Measurements from ENCODE around the gene NFIC. TPM values are rescaled to one million over a fixed set of nuclear protein-coding genes. Genes with fewer than 3 reads are reported as not detected.

NFIC gene
- total and polyA plus RNA-seq, 4 donors = 12.8 to 100 (median 75.1) TPM

- Histone ChIP-seq H3K4me1 (ENCODE audit: control insufficient read depth in 4 of 4, insufficient read depth in 4 of 4, low read length in 3 of 4) (no peaks in the 10 kb centered on the region), H3K27ac (ENCODE audit: low read depth in 1 of 2, low read length in 2 of 2) (no peak overlapping the region), H3K9ac (ENCODE audit: low read depth in 1 of 2, low read length in 2 of 2) (no peak overlapping the region), H3K9me3 (ENCODE audit: control insufficient read depth in 4 of 4, low read length in 3 of 4) (no peaks in the 10 kb centered on the region), H3K36me3 (ENCODE audit: control insufficient read depth in 4 of 4, insufficient read depth in 3 of 4, low read depth in 1 of 4, low read length in 3 of 4) (peaks cover 0 to 30% (median 12%) of the 10 kb centered on the region in 4 donors), H3K27me3 (ENCODE audit: control insufficient read depth in 4 of 4, insufficient read depth in 4 of 4, low read length in 3 of 4) (no peaks in the 10 kb centered on the region), H3K4me3 (ENCODE audit: low read depth in 1 of 3, low read length in 3 of 3) (no peak overlapping the region)
- WGBS = 98% methylated on average over 55 of the region's 55 CpGs
- no peak for DNase-seq (ENCODE audit: low spot score)
- TF ChIP-seq TAF1 (conservative IDR thresholded peaks at IDR 0.05) (no peak), FOXA1 (IDR thresholded peaks at IDR 0.05) (no peak), RXRA (IDR thresholded peaks at IDR 0.05) (no peak)
These were observed 125.2 kb downstream of the NFIC start for GRCh38 chr19:3491396-3492119.

GRCh38 chr19:3492131-3492839 is 125.9 kb downstream of the NFIC start:
- Histone ChIP-seq H3K9me3 (ENCODE audit: control insufficient read depth in 4 of 4, low read length in 3 of 4) (no peaks in the 10 kb centered on the region), H3K36me3 (ENCODE audit: control insufficient read depth in 4 of 4, insufficient read depth in 3 of 4, low read depth in 1 of 4, low read length in 3 of 4) (peaks cover 0 to 32% (median 12%) of the 10 kb centered on the region in 4 donors), H3K9ac (ENCODE audit: low read depth in 1 of 2, low read length in 2 of 2) (no peak overlapping the region), H3K27ac (ENCODE audit: low read depth in 1 of 2, low read length in 2 of 2) (no peak overlapping the region), H3K4me3 (ENCODE audit: low read depth in 1 of 3, low read length in 3 of 3) (no peak overlapping the region), H3K4me1 (ENCODE audit: control insufficient read depth in 4 of 4, insufficient read depth in 4 of 4, low read length in 3 of 4) (no peaks in the 10 kb centered on the region), H3K27me3 (ENCODE audit: control insufficient read depth in 4 of 4, insufficient read depth in 4 of 4, low read length in 3 of 4) (no peaks in the 10 kb centered on the region)
- DNase-seq (ENCODE audit: low spot score) = no peak
- 97% methylated on average over 45 of the region's 45 CpGs for WGBS
- TF ChIP-seq REST (IDR thresholded peaks at IDR 0.05) (no peak), FOXA1 (IDR thresholded peaks at IDR 0.05) (no peak), NR2F2 (IDR thresholded peaks at IDR 0.05) (no peak), FOXA2 (IDR thresholded peaks at IDR 0.05) (no peak), RAD21 (IDR thresholded peaks at IDR 0.05) (no peak), ZBTB33 (IDR thresholded peaks at IDR 0.05) (no peak), RXRA (IDR thresholded peaks at IDR 0.05) (no peak), CTCF (IDR thresholded peaks at IDR 0.05; ENCODE audit: low read depth, low read length, missing input control) (no peak), GABPA (IDR thresholded peaks at IDR 0.05 in 1 of 2, conservative IDR thresholded peaks at IDR 0.05 in 1 of 2) (no peak), HNF4A (conservative IDR thresholded peaks at IDR 0.05) (no peak), ATF3 (IDR thresholded peaks at IDR 0.05) (no peak), EGR1 (IDR thresholded peaks at IDR 0.05; ENCODE audit: low read depth in 2 of 2) (no peak), HNF4G (IDR thresholded peaks at IDR 0.05) (no peak), YY1 (IDR thresholded peaks at IDR 0.05) (no peak), TAF1 (conservative IDR thresholded peaks at IDR 0.05) (no peak), JUND (IDR thresholded peaks at IDR 0.05) (no peak)
